Uterus (tissue), 2 donors: ENCODE measurements around the gene AJM1.

Source experiments
- POLR2A ChIP-seq, 2 donors: fragments of 450-650 bp; IDR thresholded peaks; one replicate each; pipeline ENCODE4 v1.6.1; 2016; ENCODE audit warnings: antibody characterized with exemption in 2 of 2, mild to moderate bottlenecking in 1 of 2, moderate library complexity in 1 of 2
- TF ChIP-seq, protein P1 (sequence below), 4 experiments: fragments of 200-600 bp in 2 of 4; fragments of 450-650 bp in 2 of 4; sonication (generic) in 2 of 4; IDR thresholded peaks; one replicate each; pipeline ENCODE4 v1.5.1; 2016 to 2019; ENCODE audit warnings: antibody characterized with exemption in 4 of 4, mild to moderate bottlenecking in 2 of 4, moderate library complexity in 1 of 4

DNA sequence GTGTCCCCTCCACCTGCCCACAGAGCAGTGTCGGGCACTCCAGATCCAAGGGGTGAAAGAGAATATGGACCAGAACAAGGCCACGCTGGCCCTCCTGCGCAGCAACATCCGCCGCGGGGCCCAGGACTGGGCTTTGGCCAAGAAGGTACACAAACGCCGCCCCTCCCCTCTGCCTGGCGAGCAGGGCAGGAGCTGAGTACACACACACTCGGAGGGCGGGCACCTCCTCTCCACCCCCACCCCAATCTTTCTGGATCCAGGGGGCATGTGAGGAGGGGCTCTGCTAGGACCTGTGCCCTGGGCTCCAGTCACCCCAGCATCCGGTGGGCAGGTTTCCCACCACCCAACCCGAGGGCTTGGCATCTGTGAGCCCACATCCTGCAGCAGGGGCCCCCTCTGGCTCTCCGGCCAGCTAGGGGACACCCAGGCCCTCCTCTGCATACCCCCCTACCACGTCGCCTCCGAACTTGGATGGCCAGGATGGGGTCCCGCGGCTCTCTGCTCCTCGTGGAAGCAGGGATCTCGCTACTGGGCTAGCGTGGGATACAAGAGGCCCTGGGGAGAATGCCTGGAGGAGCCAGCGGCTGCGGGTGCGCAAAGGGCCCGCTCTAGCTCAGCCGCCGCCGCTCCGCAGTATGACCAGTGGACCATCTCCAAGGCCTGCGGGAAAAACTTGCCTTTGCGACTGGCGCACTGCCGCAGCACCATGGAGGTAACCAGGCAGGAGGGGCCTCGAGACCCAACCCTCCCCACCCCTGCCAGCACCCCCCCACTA lies 43.0 kb upstream of the AJM1 start:
- TF ChIP-seq, protein P1, sequence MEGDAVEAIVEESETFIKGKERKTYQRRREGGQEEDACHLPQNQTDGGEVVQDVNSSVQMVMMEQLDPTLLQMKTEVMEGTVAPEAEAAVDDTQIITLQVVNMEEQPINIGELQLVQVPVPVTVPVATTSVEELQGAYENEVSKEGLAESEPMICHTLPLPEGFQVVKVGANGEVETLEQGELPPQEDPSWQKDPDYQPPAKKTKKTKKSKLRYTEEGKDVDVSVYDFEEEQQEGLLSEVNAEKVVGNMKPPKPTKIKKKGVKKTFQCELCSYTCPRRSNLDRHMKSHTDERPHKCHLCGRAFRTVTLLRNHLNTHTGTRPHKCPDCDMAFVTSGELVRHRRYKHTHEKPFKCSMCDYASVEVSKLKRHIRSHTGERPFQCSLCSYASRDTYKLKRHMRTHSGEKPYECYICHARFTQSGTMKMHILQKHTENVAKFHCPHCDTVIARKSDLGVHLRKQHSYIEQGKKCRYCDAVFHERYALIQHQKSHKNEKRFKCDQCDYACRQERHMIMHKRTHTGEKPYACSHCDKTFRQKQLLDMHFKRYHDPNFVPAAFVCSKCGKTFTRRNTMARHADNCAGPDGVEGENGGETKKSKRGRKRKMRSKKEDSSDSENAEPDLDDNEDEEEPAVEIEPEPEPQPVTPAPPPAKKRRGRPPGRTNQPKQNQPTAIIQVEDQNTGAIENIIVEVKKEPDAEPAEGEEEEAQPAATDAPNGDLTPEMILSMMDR (IDR thresholded peaks at IDR 0.05) = no peak
- no peak for TF ChIP-seq POLR2A (IDR thresholded peaks at IDR 0.05)
